Omental fat pad (tissue), 4 donors: ENCODE results near the gene MRTFB. TPM values are rescaled to one million over a fixed set of nuclear protein-coding genes. Genes with fewer than 3 reads are reported as not detected.

Experiments used
- ATAC-seq: fragments of 150-250 bp; one replicate; pipeline ENCODE4 v1.9.1; 2016; ENCODE audit warnings: mild to moderate bottlenecking, moderate library complexity; ENCODE audit not compliant: low FRiP score
- DNase-seq: peaks from one replicate; pipeline ENCODE4 v3.0.0-alpha.2; 2019; ENCODE audit warnings: low spot score
- CTCF ChIP-seq, 3 donors: fragments of 450-650 bp; IDR thresholded peaks; one replicate each; pipeline ENCODE4 v1.5.1; 2016 to 2017; ENCODE audit warnings: antibody characterized with exemption in 3 of 3, mild to moderate bottlenecking in 3 of 3, moderate library complexity in 2 of 3
- total RNA-seq, 4 donors: library from RNA; depleted of rRNA; stranded (reverse); fragments of >200 nt; gene quantifications; one replicate each; pipeline ENCODE4 v1.1.0, GENCODE V29; 2016

MRTFB gene
- total RNA-seq, 4 donors from 2014 or later: 17.5 to 107 (median 55.8) TPM

GRCh38 chr16:14129502-14129901, 58.4 kb downstream of the MRTFB start:
- ATAC-seq (no peak), DNase-seq (no peak)
- TF ChIP-seq CTCF (IDR thresholded peaks at IDR 0.05): no peak

GRCh38 chr16:14131774-14132695, 60.9 kb downstream of the MRTFB start:
- DNase-seq (no peak), ATAC-seq (no peak)
- no peak for TF ChIP-seq CTCF (IDR thresholded peaks at IDR 0.05)

- DNase-seq (no peak), ATAC-seq (no peak)
- no peak for TF ChIP-seq CTCF (IDR thresholded peaks at IDR 0.05)
Measured at GRCh38 chr16:14132696-14133048, 61.6 kb downstream of the MRTFB start.

GRCh38 chr16:14133907-14134306, 62.8 kb downstream of the MRTFB start:
- no peak for TF ChIP-seq CTCF (IDR thresholded peaks at IDR 0.05)
- ATAC-seq (no peak), DNase-seq (no peak)

GRCh38 chr16:14135704-14136103, 64.6 kb downstream of the MRTFB start:
- ATAC-seq: no peak
- TF ChIP-seq CTCF (IDR thresholded peaks at IDR 0.05): no peak
- DNase-seq: no peak

GRCh38 chr16:14139872-14140271, 68.8 kb downstream of the MRTFB start:
- ATAC-seq (no peak), DNase-seq (no peak)
- TF ChIP-seq CTCF (IDR thresholded peaks at IDR 0.05): no peak

GRCh38 chr16:14140923-14141322, 69.8 kb downstream of the MRTFB start:
- no peak for TF ChIP-seq CTCF (IDR thresholded peaks at IDR 0.05)
- DNase-seq (no peak), ATAC-seq (no peak)
